Activated gamma-delta T cell treated with anti-CD3 and anti-CD28 coated beads, Interleukin-2, amount 50 U/mL, for 16 hours (primary cell): ENCODE data around the gene CTSC.

Source experiments
- DNase-seq: peaks from one replicate; pipeline ENCODE4 v3.0.0-alpha.2; 2020; ENCODE audit warnings: low read depth

CTSC gene

GRCh38 chr11:88337181-88337986 is at the start of gene CTSC:
TSS of gene CTSC (minus strand) at chr11:88337736. CDS start at chr11:88337672, 64 bp downstream.
- peak; percentile 87 for DNase-seq

- DNase-seq = no peak
Measured at GRCh38 chr11:88384669-88385005, 47.1 kb upstream of the CTSC start.

GRCh38 chr11:88384004-88384668 is 46.6 kb upstream of the CTSC start:
- no peak for DNase-seq

- no peak for DNase-seq
Measured at GRCh38 chr11:88383447-88383846, 45.9 kb upstream of the CTSC start.

- no peak for DNase-seq
Measured at GRCh38 chr11:88379130-88379529, 41.6 kb upstream of the CTSC start.

- DNase-seq = no peak
Measured at GRCh38 chr11:88378422-88379066, 41.0 kb upstream of the CTSC start.

GRCh38 chr11:88377646-88378045 is 40.1 kb upstream of the CTSC start:
- DNase-seq = no peak

- DNase-seq = no peak
Measured at GRCh38 chr11:88377144-88377543, 39.6 kb upstream of the CTSC start.

- DNase-seq = no peak
Measured at GRCh38 chr11:88375927-88376470, 38.5 kb upstream of the CTSC start.

GRCh38 chr11:88370782-88371181 is 33.2 kb upstream of the CTSC start:
- DNase-seq = no peak

- DNase-seq = no peak
Measured at GRCh38 chr11:88367310-88367709, 29.8 kb upstream of the CTSC start.

GRCh38 chr11:88363648-88364065 is 26.1 kb upstream of the CTSC start:
- no peak for DNase-seq

GRCh38 chr11:88363004-88363403 is 25.5 kb upstream of the CTSC start:
- no peak for DNase-seq

GRCh38 chr11:88360141-88360540 is 22.6 kb upstream of the CTSC start:
- DNase-seq = no peak

- DNase-seq = no peak
Measured at GRCh38 chr11:88359541-88359940, 22.0 kb upstream of the CTSC start.

GRCh38 chr11:88359114-88359513 is 21.6 kb upstream of the CTSC start:
- no peak for DNase-seq

- no peak for DNase-seq
Measured at GRCh38 chr11:88358040-88358431, 20.5 kb upstream of the CTSC start.

- DNase-seq = no peak
Measured at GRCh38 chr11:88357323-88358039, 19.9 kb upstream of the CTSC start.

- DNase-seq = no peak
Measured at GRCh38 chr11:88355887-88356286, 18.4 kb upstream of the CTSC start.

GRCh38 chr11:88354912-88355311 is 17.4 kb upstream of the CTSC start:
- DNase-seq = no peak

- DNase-seq = no peak
Measured at GRCh38 chr11:88353835-88354496, 16.4 kb upstream of the CTSC start.

GRCh38 chr11:88353386-88353785 is 15.8 kb upstream of the CTSC start:
- no peak for DNase-seq
